Left renal cortex interstitium (tissue), 4 donors: ENCODE measurements around the gene ACE. TPM values are rescaled to one million over a fixed set of nuclear protein-coding genes. Genes with fewer than 3 reads are reported as not detected.

Experiments
- DNase-seq, 4 donors: peaks; one replicate each; pipeline ENCODE4 v3.0.0-alpha.2; 2013; ENCODE audit warnings: low read depth in 4 of 4, low spot score in 2 of 4, missing footprints in 1 of 4
- polyA plus RNA-seq, 4 donors: library from polyadenylated mRNA; unstranded; fragments of 120-200 nt; gene quantifications; one replicate each; pipeline ENCODE4 v1.2.1, GENCODE V29; 2013; ENCODE audit not compliant: insufficient read length in 4 of 4

The ACE gene
- polyA plus RNA-seq, 4 donors, result 11.9 to 20.4 (median 16.3) TPM

DNA sequence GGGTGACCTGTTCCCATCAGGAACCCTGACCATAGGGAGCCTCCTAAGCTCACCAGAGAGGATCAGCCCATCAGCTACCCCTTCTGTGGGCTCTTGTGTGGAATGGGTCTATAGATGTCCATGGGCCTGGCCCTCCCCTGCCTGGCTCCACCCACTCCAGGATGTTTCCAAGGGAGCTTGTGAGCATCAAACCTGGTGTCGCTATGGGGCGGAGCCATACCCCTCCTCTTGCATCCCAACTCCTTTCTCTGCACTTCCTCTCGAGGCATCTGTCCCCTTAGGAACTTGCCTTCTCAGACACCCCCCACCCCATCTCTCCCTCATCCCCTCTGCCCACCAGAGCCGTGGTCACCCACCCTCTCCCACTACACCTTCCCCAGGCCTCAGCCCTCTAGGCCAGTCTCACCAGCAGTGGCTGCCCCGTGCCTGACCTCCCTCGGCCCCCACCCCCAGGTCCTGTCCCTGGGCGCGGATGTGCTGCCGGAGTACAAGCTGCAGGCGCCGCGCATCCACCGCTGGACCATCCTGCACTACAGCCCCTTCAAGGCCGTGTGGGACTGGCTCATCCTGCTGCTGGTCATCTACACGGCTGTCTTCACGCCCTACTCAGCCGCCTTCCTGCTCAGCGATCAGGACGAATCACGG lies 56.7 kb downstream of the ACE start:
- no peak for DNase-seq

GRCh38 chr17:63534078-63534570 lies 57.3 kb downstream of the ACE start:
- no peak for DNase-seq

DNA sequence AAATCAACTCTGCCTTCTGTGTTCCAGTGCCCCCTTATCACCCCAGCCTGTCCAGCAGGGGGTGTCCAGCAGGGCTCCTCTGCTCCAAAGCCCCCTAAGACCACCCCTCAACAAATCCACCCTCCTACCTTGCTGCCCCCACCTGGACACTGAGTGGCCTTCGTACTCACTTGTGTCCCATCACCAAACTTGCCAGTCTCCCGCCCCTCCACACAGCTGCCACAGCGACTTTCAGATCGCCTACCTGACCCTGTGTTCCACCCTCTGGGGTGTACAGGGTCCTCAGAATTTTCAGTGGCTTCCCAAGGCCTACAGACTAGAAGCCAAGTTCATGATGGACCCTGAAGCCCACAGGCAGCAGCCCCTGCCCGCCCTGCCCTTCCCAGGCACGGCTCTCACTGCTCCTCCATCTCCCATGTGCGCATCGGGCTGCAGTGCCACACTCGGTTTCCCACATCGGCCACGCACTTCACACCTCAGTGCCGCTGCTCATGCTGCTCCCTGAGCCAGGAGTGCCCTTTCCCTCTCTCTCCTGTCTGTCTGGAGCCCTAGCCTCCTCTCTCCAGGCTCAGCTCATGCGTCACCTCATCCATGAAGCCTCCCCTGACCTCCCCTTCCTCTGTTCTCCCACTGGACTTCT lies 58.1 kb downstream of the ACE start:
- DNase-seq, result no peak

GRCh38 chr17:63535640-63536039 lies 58.8 kb downstream of the ACE start:
- DNase-seq, result no peak

DNA sequence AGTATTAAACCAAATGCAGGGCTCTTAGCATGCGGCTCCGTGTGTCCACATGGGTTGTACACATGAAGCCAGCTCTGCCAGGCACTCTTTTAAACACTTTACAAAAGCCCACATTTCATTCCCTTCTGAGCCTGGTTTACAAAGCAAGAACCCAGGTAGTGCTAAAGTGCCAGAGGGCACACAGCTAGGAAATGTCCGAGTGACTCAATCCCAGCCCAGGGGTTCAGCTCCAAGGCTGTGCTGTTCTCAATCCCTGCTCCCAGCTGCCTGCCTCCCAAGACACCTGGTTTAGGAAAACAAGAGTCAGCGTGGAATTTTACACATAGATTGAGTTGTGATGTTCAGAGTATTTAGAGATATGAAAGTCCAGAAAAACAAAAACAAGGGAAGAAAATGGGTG lies 60.1 kb downstream of the ACE start:
- no peak for DNase-seq

GRCh38 chr17:63537991-63538692 lies 61.3 kb downstream of the ACE start:
- DNase-seq, result no peak

DNA sequence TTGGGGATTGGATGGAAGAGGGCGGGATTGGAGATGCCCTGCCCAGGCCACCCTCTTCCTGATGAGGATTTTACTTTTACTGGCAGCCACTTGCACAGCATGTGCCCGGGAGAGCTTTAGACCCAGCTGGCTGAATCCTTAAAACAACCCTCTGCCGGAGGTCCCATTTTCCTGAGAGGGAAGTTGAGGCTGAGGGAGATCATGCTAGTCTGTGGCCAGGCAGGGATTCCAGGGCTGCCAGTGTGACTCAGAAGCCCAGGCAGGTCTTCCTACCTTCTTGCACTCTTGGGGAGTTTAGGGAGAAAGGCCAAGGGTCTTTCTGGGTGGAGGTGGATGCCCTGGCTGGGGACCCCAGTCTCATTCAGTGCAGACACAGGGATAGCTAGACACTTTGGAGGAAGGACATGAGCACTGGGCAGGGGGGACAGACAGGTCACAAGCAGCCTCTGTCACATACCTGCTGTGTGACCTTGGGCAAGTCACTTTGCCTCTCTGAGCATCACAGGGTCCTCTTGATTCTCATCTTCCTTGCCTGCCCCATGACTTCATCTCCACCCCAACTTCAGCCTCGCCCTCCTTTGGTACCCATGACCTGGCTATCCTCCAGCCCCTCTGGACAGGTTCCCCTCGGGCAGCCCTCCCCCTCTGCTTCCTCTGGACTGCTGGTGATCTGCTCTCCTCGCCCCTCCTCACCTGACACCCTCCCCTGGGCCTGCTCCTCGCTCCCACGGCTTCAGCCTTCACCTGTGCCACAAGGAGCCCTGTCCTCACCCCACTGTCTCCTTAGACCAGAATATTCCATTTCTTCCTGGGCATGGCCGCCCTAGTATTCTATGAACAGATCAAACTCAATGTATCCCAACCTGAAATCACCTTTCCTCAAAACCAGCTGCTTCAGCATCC lies 62.1 kb downstream of the ACE start:
- DNase-seq, result no peak

GRCh38 chr17:63540590-63540989 lies 63.7 kb downstream of the ACE start:
- DNase-seq, result no peak

DNA sequence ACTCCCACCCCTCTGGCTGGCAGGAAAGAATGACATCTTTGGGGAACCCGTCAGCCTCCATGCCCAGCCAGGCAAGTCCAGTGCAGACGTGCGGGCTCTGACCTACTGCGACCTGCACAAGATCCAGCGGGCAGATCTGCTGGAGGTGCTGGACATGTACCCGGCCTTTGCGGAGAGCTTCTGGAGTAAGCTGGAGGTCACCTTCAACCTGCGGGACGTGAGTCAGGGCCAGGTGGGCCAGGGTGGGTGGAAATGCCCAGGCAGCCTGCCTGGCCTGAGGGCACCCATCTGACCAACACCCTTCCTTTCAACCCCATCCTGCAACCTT lies 65.3 kb downstream of the ACE start:
- no peak for DNase-seq

DNA sequence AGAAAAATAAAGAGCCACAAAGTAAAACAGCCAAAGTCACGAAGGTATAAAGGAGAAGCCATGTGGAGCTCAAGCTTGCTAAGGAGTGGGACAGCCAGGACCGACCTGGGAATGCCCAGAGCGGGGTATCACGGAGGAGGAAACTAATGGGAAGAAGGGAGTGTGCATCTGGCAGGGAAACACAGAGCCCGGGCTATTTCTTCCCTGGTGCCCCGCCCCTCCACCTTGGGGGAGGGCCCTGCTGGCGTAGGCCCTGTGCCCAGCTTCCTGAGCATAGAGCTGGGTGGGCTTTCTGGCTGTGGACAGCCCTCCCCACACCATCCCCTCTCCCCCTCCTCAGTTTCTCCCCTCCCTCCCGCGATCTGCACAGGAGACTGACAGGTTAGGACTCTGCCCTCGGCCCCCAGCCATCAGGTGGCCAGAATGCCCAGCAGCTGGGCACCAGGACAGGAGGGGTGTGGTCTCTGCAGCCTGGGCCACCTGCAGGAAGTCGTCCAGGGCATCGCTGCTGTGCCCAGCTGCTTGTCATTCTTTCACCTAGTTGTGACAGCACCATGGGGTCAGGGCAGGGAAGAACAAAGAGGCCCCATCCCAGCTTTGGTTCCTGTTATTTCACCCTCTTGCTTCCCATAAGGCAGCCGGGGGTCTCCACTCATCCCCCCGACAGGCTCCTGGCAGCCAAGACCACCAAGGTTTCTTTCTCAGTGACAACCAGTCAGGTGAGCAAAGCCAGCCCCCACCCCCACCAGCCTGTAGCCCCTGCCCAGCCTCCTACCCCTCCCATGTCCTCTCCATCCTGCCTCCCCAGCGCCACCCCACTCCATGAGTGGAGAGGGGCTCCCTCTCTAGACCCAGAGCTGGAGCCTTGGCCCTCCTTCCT lies 66.3 kb downstream of the ACE start:
- DNase-seq, result no peak

DNA sequence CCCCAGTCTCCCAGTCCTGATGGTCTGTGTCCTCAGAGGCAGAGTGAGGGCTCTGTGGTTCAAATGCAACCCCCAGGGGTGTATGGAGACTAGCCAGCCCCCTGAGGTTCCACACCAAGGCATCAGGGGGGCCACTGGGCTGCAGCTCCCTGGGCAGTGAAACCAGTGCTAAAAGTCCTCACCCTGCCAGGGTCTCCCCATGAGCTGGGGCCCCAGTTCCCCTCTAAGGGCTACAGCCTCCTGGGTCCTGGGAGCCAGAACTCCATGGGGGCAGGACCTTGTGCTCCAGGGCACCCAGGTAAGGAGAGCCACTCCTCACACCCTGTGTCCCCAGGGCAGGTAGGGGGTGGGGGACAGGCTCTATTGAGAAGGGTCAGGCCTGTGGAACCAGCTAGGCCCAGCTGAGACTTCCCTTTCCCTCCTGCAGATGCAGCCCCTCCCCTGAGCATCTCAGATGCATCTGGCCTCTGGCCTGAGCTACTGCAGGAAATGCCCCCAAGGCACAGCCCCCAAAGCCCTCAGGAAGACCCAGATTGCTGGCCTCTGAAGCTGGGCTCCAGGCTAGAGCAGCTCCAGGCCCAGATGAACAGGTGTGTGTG lies 67.1 kb downstream of the ACE start:
- DNase-seq, result no peak

DNA sequence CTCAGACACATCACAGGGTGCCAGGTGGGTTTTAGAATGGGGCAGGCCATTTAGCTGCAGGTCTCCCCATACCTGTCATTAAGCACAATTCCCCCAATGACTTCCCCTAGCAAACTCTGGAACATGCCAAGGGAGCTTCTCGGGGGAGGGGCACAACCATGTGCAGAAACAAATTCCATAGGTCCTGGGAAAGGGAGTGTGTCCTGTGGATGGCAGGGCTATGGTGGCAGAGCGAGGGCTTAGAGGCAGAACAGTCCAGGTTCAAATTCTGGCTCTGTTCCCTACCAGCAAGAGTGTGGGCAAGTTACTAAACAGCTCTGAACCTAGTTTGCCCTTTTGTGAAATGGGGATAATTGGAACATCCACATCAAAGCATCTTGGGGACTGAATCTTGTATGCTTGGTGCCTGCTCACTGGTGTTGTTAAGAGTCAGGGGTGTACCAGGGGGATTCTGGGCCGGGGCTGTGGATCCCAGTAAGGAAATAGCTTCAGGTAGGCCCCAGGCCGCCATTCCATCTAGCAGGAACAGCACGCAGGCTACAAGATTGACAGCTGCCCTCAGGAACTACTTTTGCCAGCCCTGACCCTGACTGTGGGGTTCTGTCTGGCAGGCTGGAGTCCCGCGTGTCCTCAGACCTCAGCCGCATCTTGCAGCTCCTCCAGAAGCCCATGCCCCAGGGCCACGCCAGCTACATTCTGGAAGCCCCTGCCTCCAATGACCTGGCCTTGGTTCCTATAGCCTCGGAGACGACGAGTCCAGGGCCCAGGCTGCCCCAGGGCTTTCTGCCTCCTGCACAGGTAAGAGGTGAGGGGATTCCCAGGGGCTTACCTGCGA lies 67.8 kb downstream of the ACE start:
- DNase-seq, result no peak

GRCh38 chr17:63546308-63547082 lies 69.6 kb downstream of the ACE start:
- no peak for DNase-seq

DNA sequence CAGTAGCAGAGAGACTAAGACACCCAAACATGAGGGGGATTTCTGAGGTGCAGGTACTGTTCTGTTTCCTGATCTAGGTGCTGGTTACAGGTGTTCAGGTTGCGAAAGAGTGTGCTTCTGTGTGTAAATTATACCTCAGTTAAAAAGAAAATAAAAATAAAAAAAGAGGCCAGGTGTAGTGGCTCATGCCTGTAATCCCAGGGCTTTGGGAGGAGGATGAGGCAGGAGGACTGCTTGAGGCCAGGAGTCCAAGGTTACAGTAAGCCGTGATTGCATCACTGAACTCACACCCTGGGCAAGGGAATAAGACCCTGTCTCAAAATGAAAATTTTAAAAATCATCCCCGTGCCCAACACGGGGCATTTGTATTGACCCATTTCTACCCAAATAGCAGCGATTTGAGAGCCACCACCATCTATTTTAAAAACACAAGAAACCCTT lies 70.2 kb downstream of the ACE start:
- no peak for DNase-seq
